Renal pelvis (tissue), 4 donors: ENCODE results near the gene PKNOX2. TPM values are rescaled to one million over a fixed set of nuclear protein-coding genes. Genes with fewer than 3 reads are reported as not detected.
A peak's percentile ranks its signal among the peaks of the same experiment; 100 is the strongest.

Experiments
- DNase-seq: peaks from one replicate; pipeline ENCODE4 v3.0.0-alpha.2; 2013
- polyA plus RNA-seq, 3 donors: library from polyadenylated mRNA; unstranded; fragments of 120-200 nt; gene quantifications; one replicate each; pipeline ENCODE4 v1.2.1, GENCODE V29; 2013; ENCODE audit not compliant: insufficient read length in 3 of 3

PKNOX2 gene
- polyA plus RNA-seq, 3 donors, result 11.3 to 14.8 (median 13.4) TPM

- DNase-seq, result no peak
Observed at GRCh38 chr11:125379981-125380380, 215.4 kb downstream of the PKNOX2 start.

GRCh38 chr11:125380756-125381445, 216.3 kb downstream of the PKNOX2 start:
- DNase-seq, result no peak

- DNase-seq, result no peak
Observed at GRCh38 chr11:125381499-125382044, 217.0 kb downstream of the PKNOX2 start.

- no peak for DNase-seq
Observed at GRCh38 chr11:125382314-125382791, 217.8 kb downstream of the PKNOX2 start.

- DNase-seq, result no peak
Observed at GRCh38 chr11:125382822-125383221, 218.3 kb downstream of the PKNOX2 start.

- no peak for DNase-seq
Observed at GRCh38 chr11:125384825-125385224, 220.3 kb downstream of the PKNOX2 start.

- no peak for DNase-seq
Observed at GRCh38 chr11:125387901-125388300, 223.3 kb downstream of the PKNOX2 start.

GRCh38 chr11:125388611-125389010, 224.1 kb downstream of the PKNOX2 start:
- no peak for DNase-seq

- no peak for DNase-seq
Observed at GRCh38 chr11:125389339-125390166, 225.0 kb downstream of the PKNOX2 start.

- DNase-seq, result no peak
Observed at GRCh38 chr11:125390946-125391345, 226.4 kb downstream of the PKNOX2 start.

GRCh38 chr11:125393331-125393730, 228.8 kb downstream of the PKNOX2 start:
- no peak for DNase-seq

GRCh38 chr11:125394296-125394695, 229.7 kb downstream of the PKNOX2 start:
- DNase-seq, result no peak

GRCh38 chr11:125397421-125397820, 232.9 kb downstream of the PKNOX2 start:
- DNase-seq, result no peak

GRCh38 chr11:125398475-125398874, 233.9 kb downstream of the PKNOX2 start:
- DNase-seq, result no peak

- no peak for DNase-seq
Observed at GRCh38 chr11:125398994-125399640, 234.6 kb downstream of the PKNOX2 start.

GRCh38 chr11:125399945-125400344, 235.4 kb downstream of the PKNOX2 start:
- no peak for DNase-seq

GRCh38 chr11:125401235-125401634, 236.7 kb downstream of the PKNOX2 start:
- DNase-seq, result no peak

- peak; percentile 62 for DNase-seq
Observed at GRCh38 chr11:125401746-125402145, 237.2 kb downstream of the PKNOX2 start.

GRCh38 chr11:125402435-125402834, 237.9 kb downstream of the PKNOX2 start:
- DNase-seq, result no peak

GRCh38 chr11:125404157-125404810, 239.7 kb downstream of the PKNOX2 start:
- peak; percentile 71 for DNase-seq
